DMS153 treated with DMSO at 0.1 percent for 48 hours (cell line): Measurements from ENCODE around the gene KIFC3.
"Not testable (repeated sequence)": the region's sequence is repeated elsewhere in the genome, so short reads cannot be mapped to it uniquely, and the experiment has no call there.

ENCODE experiments used
- DNase-seq: peaks from one replicate; lab custom pipeline; 2025; ENCODE audit not compliant: unreplicated experiment; lab: John Stamatoyannopoulos, UW

Gene KIFC3

GRCh38 chr16:57788252-57788841, 13.9 kb downstream of the KIFC3 start:
- no peak for DNase-seq

GRCh38 chr16:57787519-57787905, 14.8 kb downstream of the KIFC3 start:
- DNase-seq, result no peak

- DNase-seq, result no peak
Measured at GRCh38 chr16:57786632-57787518, 15.4 kb downstream of the KIFC3 start.

- DNase-seq, result no peak
Measured at GRCh38 chr16:57785924-57786323, 16.4 kb downstream of the KIFC3 start.

DNA sequence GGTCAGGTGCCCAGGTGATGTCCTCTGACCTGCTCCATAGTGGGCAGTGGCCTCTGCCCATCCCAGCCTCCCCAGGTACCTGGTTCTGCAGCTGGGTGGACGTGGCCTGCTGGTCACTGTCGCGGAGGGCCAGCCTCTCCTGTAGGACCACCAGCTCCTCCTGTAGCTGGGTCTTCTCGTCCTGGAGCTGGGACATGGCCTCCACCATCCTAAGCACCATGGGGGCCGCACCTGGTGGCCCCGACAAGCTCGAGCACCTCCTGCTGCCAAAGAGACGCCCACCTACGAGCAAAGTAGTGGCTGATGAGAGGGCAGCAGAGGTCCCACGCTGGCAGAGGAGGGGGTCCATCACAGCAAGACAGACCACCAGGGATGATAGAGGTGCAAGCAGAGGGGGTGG, 16.9 kb downstream of the KIFC3 start:
- DNase-seq, result no peak

DNA sequence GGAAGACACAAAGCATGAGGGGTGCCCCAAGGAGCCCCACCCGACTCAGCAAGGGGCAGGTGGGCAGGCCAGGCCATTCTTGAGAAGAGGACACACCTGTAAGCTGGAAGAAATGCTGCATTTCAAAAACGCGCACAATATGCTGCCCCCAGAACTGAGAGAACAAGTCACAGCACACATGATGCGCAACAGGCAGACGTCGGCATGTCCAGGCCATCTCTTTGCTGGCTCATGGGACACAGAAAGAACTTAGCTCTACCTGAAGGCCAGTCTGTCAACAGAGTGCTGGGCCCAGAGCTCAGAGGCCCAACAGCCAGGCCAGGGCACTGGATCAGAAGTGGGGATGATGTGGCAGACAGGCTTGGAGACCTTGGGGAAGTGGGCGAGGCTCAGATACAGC, 18.0 kb downstream of the KIFC3 start:
- no peak for DNase-seq

GRCh38 chr16:57783883-57784282, 18.4 kb downstream of the KIFC3 start:
- DNase-seq, result no peak

DNA sequence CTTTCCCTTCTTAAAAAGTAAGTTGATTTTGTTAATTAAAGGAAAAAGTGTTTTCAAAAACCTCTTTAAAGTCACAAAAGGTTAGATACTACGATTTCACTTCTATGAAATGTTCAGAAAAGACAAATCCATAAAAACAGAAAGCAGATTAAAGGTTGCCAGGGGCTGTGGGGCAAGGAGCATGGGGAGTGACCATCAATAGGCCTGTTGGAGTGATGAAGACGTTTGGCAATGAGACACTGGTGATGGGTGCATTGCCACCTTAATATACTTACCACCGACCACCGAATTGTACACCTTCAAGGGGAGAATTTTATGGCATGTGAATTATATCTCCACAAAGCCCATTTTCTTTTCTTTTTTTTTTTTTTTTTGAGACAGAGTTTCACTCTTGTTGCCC, 19.2 kb downstream of the KIFC3 start:
- no peak for DNase-seq

DNA sequence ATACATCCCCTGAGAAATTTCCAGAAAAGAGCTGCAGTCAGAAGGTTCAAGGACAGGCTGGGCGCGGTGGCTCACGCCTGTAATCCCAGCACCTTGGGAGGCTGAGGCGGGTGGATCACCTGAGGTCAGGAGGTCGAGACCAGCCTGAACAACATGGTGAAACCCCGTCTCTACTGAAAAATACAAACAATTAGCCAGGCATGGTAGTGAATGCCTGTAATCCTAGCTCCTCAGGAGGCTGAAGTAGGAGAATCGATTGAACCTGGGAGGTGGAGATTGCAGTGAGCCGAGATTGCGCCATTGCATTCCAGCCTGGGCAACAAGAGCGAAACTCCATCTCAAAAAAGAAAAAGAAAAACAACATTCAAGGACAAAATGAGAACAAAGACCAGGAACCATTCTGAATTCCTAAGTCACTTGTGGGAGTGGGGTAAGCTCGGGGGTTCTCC, 19.7 kb downstream of the KIFC3 start:
- not testable (repeated sequence) for DNase-seq

DNA sequence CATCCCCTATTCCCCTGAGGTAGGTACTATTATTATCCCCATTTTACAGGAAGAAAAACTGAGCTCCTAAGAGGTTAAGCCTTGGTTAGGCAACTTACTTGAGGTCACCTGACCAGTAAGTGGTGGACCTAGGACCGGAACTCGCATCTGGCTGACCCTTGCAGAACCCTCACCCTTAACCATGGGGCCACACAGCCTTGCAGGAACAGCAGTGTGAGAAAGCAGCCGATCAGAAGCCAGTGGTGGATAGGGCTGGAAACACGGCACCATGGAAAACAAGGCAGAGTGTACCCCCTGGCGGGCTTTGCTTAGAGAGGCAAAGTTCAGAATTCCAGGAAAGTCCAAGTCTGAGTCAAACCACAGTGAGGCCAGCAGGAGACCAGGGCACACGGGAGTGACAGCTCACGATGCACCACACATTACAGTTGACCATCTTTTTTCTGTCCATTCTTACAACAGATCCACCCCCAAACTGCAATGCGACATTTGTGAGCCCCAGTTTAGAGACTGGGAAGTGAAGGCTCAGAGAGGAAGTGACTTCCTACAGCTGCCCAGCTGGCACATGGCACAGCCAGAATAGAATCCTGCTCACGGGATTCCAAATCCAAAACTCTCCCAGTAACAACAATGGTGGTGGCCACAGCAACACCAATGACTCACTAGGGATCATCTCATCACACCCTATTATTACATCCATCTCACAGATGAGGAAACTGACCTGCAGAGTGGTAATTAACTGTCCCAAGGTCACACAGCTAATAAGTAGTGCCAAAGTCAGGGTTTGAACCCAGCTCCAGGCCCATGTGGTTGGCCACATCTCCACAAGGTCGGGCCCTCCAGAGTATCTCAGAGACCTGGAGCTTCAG, 20.3 kb downstream of the KIFC3 start:
- DNase-seq, result no peak

DNA sequence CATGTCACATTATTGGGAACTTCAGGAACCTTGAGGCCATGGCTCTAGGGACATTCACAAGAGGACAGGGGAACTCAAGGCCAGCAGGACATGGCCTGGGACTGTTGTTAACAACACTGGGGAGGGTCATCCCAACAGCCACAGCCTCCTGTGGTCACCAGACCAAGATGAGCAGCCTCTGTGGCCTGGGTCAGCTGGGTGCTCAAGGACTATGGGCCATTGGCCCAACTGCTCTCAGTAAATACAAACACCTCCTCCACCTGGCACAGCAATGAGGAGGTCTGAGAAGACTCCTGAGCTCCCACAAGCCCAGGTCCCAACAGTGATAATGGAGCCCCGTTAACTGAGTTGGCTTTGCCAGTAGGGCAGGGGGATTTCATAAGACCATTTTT, 20.9 kb downstream of the KIFC3 start:
- no peak for DNase-seq

DNA sequence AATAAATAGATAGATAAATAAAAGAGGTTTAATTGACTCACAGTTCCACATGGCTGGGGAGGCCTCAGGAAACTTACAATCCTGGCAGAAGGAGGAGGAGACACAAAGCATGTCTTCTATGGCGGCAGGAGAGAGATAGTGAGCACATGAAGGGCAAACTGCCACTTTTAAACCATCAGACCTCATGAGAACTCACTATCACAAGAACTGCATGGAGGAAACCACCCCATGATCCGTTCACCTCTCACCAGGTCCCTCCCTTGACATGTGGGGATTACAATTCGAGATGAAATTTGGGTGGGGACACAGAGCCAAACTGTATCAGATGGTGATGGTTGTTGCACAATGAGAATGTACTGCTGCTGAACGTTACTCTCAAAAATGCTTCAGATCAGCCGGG, 22.5 kb downstream of the KIFC3 start:
- DNase-seq, result not testable (repeated sequence)

- no peak for DNase-seq
Measured at GRCh38 chr16:57778658-57779057, 23.6 kb downstream of the KIFC3 start.

- DNase-seq, result no peak
Measured at GRCh38 chr16:57775661-57776469, 26.4 kb downstream of the KIFC3 start.

- no peak for DNase-seq
Measured at GRCh38 chr16:57774705-57775285, 27.5 kb downstream of the KIFC3 start.

GRCh38 chr16:57773655-57774295, 28.5 kb downstream of the KIFC3 start:
- DNase-seq, result no peak

GRCh38 chr16:57773019-57773418, 29.3 kb downstream of the KIFC3 start:
- DNase-seq, result no peak

- DNase-seq, result no peak
Measured at GRCh38 chr16:57771141-57771785, 31.0 kb downstream of the KIFC3 start.

GRCh38 chr16:57770361-57770760, 31.9 kb downstream of the KIFC3 start:
- no peak for DNase-seq
